WTC11 (cell line): ENCODE data around the gene NOX1. TPM values are rescaled to one million over a fixed set of nuclear protein-coding genes. Genes with fewer than 3 reads are reported as not detected.
"Not testable (repeated sequence)": the region's sequence is repeated elsewhere in the genome, so short reads cannot be mapped to it uniquely, and the experiment has no call there.

Source experiments
- ATAC-seq: fragments of 200-7000 bp; cut with Tn5 transposase; 2 replicates; pipeline ENCODE4 v1.10.0; 2021; ENCODE audit warnings: mild to moderate bottlenecking, moderate library complexity
- CTCF ChIA-PET: fragments of 300-600 bp; sonication (Branson Sonifier 250); formaldehyde crosslinking; loops from one replicate; lab custom pipeline; 2021; ENCODE audit warnings: antibody characterized with exemption; lab: Charles Lee
- POLR2A ChIA-PET: fragments of 350-600 bp; sonication (Branson Sonifier 250); formaldehyde crosslinking; loops from one replicate; lab custom pipeline; 2021; ENCODE audit warnings: antibody characterized with exemption; lab: Charles Lee
- DNase-seq: peaks from one replicate; pipeline ENCODE4 v3.0.0; 2021; ENCODE audit warnings: low spot score
- H3K27ac Mint-ChIP-seq: 2 replicates; pipeline ENCODE4 v1.8.0; 2021; ENCODE audit warnings: mixed read lengths
- H3K27me3 Mint-ChIP-seq: 2 replicates; pipeline ENCODE4 v1.8.0; 2021; ENCODE audit warnings: low read depth, mild to moderate bottlenecking, moderate library complexity, mixed read lengths
- H3K36me3 Mint-ChIP-seq: 2 replicates; pipeline ENCODE4 v1.8.0; 2021; ENCODE audit warnings: mixed read lengths
- H3K4me1 Mint-ChIP-seq: 2 replicates; pipeline ENCODE4 v1.8.0; 2022; ENCODE audit warnings: mixed read lengths
- H3K4me3 Mint-ChIP-seq: 2 replicates; pipeline ENCODE4 v1.8.0; 2021; ENCODE audit warnings: mild to moderate bottlenecking, moderate library complexity, mixed read lengths
- H3K9me3 Mint-ChIP-seq: 2 replicates; pipeline ENCODE4 v1.8.0; 2021; ENCODE audit warnings: mixed read lengths
- CREM ChIP-seq: sonication (generic); formaldehyde crosslinking; IDR thresholded peaks from 2 replicates; pipeline ENCODE4 v1.8.1; 2022; ENCODE audit warnings: mild to moderate bottlenecking, missing genetic modification reagents, moderate library complexity
- ELF4 ChIP-seq: sonication (generic); formaldehyde crosslinking; IDR thresholded peaks from 2 replicates; pipeline ENCODE4 v1.8.1; 2022; ENCODE audit warnings: low read depth, mild to moderate bottlenecking, moderate library complexity, missing genetic modification reagents
- ESRRA ChIP-seq: sonication (generic); formaldehyde crosslinking; IDR thresholded peaks from 2 replicates; pipeline ENCODE4 v1.8.1; 2022; ENCODE audit warnings: mild to moderate bottlenecking, missing genetic modification reagents, borderline replicate concordance
- GTF2I ChIP-seq: fragments of 250-450 bp; sonication (Bioruptor Pico); conservative IDR thresholded peaks from 2 replicates; pipeline ENCODE4 v1.4.0; 2021; ENCODE audit warnings: mild to moderate bottlenecking
- JUN ChIP-seq: sonication (generic); formaldehyde crosslinking; IDR thresholded peaks from 2 replicates; pipeline ENCODE4 v1.8.0; 2023; ENCODE audit warnings: mild to moderate bottlenecking, missing genetic modification reagents
- SMAD4 ChIP-seq: sonication (generic); formaldehyde crosslinking; IDR thresholded peaks from 2 replicates; pipeline ENCODE4 v1.8.0; 2022; ENCODE audit warnings: mild to moderate bottlenecking, missing genetic modification reagents
- USF2 ChIP-seq: sonication (generic); formaldehyde crosslinking; IDR thresholded peaks from 2 replicates; pipeline ENCODE4 v1.8.1; 2023; ENCODE audit warnings: mild to moderate bottlenecking, missing genetic modification reagents, moderate library complexity
- ZNF121 ChIP-seq: sonication (generic); formaldehyde crosslinking; IDR thresholded peaks from 2 replicates; pipeline ENCODE4 v1.8.0; 2023; ENCODE audit warnings: missing genetic modification reagents
- ZNF423 ChIP-seq: fragments of 250-450 bp; sonication (Bioruptor Pico); IDR thresholded peaks from 2 replicates; pipeline ENCODE4 v2.1.2; 2022; ENCODE audit warnings: mild to moderate bottlenecking, moderate library complexity
- total RNA-seq: library from RNA; stranded (reverse); gene quantifications from 3 replicates; pipeline ENCODE4 v1.2.3, GENCODE V29; 2021
- TF ChIP-seq, protein P1 (sequence below): fragments of 250-450 bp; sonication (Bioruptor Pico); IDR thresholded peaks from 2 replicates; pipeline ENCODE4 v2.1.2; 2022; ENCODE audit warnings: mild to moderate bottlenecking, moderate library complexity
- TF ChIP-seq, protein P2 (sequence below): sonication (generic); formaldehyde crosslinking; IDR thresholded peaks from 2 replicates; pipeline ENCODE4 v1.8.0; 2022; ENCODE audit warnings: missing genetic modification reagents
- TF ChIP-seq, protein P3 (sequence below): sonication (generic); formaldehyde crosslinking; IDR thresholded peaks from 2 replicates; pipeline ENCODE4 v1.8.1; 2023; ENCODE audit warnings: mild to moderate bottlenecking, missing genetic modification reagents, moderate library complexity
- TF ChIP-seq, protein P4 (sequence below): sonication (generic); formaldehyde crosslinking; conservative IDR thresholded peaks from 2 replicates; pipeline ENCODE4 v1.8.1; 2023; ENCODE audit warnings: mild to moderate bottlenecking, low read depth, missing genetic modification reagents, moderate library complexity

NOX1 gene
- total RNA-seq, 1 experiment from 2014 or later, result not detected

DNA sequence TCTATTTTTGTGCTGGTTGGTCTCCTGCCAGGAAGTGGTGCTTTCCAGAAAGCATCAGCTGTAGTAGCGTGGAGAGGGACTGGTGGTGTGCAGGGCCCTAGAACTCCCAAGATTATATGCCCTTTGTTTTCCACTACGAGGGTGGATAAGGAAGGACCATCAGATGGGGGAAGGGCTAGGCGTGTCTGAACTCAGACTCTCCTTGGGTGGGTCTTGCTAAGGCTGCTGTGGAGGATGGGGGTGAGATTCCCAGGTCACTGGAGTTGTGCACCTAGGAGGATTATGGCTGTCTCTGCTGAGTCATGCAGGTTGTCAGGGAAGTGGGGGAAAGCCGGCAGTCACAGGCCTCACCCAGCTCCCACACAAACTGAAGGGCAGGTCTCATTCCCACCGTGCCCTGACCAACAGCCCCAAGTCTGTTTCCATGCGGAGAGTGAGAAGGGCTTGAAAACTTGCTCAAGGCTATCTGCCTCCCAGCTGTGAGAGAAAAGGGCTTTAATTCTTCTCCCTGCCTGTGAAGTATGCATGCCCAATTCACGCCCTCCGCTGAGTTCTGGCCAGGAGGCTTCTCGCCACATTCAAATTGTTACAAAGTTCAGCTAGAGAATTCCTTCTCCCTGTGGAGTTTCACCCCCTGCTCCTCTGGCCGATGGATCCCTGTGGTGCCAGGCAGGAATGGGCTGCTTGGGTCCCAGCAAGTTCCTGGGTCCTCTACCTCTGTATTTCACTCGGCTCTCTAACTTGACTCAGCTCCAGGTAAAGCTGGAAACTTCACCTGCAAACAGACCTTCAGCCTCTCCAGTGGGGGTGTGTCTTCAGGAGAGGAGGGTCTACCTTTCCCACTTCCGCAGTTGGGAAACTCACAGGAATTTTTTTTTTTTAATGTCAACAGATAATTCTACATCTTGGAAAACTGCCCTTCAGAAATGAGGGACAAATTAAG is 61.7 kb downstream of the NOX1 start (continued):
- TF ChIP-seq, protein P1, sequence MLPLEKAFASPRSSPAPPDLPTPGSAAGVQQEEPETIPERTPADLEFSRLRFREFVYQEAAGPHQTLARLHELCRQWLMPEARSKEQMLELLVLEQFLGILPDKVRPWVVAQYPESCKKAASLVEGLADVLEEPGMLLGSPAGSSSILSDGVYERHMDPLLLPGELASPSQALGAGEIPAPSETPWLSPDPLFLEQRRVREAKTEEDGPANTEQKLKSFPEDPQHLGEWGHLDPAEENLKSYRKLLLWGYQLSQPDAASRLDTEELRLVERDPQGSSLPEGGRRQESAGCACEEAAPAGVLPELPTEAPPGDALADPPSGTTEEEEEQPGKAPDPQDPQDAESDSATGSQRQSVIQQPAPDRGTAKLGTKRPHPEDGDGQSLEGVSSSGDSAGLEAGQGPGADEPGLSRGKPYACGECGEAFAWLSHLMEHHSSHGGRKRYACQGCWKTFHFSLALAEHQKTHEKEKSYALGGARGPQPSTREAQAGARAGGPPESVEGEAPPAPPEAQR (CRISPR knock-in tag), result no peak
- TF ChIP-seq, protein P2, sequence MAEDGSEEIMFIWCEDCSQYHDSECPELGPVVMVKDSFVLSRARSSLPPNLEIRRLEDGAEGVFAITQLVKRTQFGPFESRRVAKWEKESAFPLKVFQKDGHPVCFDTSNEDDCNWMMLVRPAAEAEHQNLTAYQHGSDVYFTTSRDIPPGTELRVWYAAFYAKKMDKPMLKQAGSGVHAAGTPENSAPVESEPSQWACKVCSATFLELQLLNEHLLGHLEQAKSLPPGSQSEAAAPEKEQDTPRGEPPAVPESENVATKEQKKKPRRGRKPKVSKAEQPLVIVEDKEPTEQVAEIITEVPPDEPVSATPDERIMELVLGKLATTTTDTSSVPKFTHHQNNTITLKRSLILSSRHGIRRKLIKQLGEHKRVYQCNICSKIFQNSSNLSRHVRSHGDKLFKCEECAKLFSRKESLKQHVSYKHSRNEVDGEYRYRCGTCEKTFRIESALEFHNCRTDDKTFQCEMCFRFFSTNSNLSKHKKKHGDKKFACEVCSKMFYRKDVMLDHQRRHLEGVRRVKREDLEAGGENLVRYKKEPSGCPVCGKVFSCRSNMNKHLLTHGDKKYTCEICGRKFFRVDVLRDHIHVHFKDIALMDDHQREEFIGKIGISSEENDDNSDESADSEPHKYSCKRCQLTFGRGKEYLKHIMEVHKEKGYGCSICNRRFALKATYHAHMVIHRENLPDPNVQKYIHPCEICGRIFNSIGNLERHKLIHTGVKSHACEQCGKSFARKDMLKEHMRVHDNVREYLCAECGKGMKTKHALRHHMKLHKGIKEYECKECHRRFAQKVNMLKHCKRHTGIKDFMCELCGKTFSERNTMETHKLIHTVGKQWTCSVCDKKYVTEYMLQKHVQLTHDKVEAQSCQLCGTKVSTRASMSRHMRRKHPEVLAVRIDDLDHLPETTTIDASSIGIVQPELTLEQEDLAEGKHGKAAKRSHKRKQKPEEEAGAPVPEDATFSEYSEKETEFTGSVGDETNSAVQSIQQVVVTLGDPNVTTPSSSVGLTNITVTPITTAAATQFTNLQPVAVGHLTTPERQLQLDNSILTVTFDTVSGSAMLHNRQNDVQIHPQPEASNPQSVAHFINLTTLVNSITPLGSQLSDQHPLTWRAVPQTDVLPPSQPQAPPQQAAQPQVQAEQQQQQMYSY, result no peak
- TF ChIP-seq ESRRA (CRISPR knock-in tag) (no peak), SMAD4 (CRISPR knock-in tag) (no peak), ZNF423 (peak; percentile 93)
- TF ChIP-seq, protein P3, sequence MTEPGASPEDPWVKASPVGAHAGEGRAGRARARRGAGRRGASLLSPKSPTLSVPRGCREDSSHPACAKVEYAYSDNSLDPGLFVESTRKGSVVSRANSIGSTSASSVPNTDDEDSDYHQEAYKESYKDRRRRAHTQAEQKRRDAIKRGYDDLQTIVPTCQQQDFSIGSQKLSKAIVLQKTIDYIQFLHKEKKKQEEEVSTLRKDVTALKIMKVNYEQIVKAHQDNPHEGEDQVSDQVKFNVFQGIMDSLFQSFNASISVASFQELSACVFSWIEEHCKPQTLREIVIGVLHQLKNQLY (CRISPR knock-in tag), result no peak

DNA sequence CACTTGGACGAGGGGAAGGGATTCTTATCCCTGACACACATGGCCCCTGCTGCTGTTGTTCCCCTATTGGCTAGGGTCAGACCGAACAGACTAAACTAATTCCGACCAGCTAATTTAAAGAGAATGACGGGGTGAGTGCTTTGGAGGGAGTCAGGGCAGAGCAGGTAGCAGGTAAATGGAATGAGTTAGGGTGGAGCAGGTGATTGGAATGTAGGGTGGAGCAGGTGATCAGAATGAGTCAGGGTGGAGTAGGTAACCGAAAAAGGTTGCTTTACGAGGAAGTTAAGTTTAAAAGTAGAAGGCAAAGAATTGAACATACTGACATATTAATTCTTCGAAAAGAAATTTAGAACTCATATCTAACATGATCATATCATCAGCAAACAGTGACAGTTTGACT is 65.9 kb downstream of the NOX1 start:
- Mint-ChIP-seq H3K4me1 (peaks cover 23% of the 10 kb centered on the region), H3K27me3 (peaks cover 12% of the 10 kb centered on the region)
- POLR2A ChIA-PET, H3K36me3 Mint-ChIP-seq, ATAC-seq, CTCF ChIA-PET, H3K4me3 Mint-ChIP-seq, H3K9me3 Mint-ChIP-seq, H3K27ac Mint-ChIP-seq, DNase-seq: not testable (repeated sequence)

DNA sequence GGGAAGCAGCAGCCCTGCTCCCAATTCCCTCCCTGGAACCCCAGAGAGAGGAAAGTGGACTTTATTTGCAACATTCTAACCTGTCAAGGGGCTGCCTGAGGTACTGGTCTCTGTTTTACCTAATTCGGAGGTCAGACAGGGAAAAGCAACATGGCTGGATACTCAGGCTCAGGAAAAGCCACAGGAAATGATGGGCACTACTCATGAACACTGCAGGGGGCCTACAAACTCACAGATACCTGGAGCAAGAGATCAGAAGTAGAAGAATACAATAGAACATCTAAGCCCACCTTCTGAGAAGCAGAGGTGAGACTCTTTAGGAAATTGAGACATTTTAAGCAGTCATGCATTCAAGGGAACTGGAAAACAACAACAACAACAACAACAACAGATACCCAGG is 69.4 kb downstream of the NOX1 start:
- Mint-ChIP-seq H3K27ac (no peak overlapping the region), H3K36me3 (0 out of 2 replicates have a peak, but pooled peaks cover 2% of the 10 kb centered on the region), H3K4me3 (no peak overlapping the region), H3K4me1 (peaks cover 8% of the 10 kb centered on the region), H3K27me3 (peaks cover 3% of the 10 kb centered on the region), H3K9me3 (peaks cover 5% of the 10 kb centered on the region)
- POLR2A ChIA-PET, result no interaction called here
- DNase-seq (no peak), ATAC-seq (peak; percentile 47; the same call in 1 of the 2 replicates)
- no peak for TF ChIP-seq ESRRA (CRISPR knock-in tag)
- no peak for TF ChIP-seq CREM (CRISPR knock-in tag)
- no peak for TF ChIP-seq GTF2I (CRISPR knock-in tag)
- TF ChIP-seq USF2, result no peak
- no peak for TF ChIP-seq JUN (CRISPR knock-in tag)
- no peak for TF ChIP-seq ZNF121
- TF ChIP-seq, protein P4, sequence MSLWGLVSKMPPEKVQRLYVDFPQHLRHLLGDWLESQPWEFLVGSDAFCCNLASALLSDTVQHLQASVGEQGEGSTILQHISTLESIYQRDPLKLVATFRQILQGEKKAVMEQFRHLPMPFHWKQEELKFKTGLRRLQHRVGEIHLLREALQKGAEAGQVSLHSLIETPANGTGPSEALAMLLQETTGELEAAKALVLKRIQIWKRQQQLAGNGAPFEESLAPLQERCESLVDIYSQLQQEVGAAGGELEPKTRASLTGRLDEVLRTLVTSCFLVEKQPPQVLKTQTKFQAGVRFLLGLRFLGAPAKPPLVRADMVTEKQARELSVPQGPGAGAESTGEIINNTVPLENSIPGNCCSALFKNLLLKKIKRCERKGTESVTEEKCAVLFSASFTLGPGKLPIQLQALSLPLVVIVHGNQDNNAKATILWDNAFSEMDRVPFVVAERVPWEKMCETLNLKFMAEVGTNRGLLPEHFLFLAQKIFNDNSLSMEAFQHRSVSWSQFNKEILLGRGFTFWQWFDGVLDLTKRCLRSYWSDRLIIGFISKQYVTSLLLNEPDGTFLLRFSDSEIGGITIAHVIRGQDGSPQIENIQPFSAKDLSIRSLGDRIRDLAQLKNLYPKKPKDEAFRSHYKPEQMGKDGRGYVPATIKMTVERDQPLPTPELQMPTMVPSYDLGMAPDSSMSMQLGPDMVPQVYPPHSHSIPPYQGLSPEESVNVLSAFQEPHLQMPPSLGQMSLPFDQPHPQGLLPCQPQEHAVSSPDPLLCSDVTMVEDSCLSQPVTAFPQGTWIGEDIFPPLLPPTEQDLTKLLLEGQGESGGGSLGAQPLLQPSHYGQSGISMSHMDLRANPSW (CRISPR knock-in tag), result no peak
- no peak for TF ChIP-seq ELF4 (CRISPR knock-in tag)
- TF ChIP-seq, protein P2, result no peak
- no peak for TF ChIP-seq ZNF423
- TF ChIP-seq, all 79 proteins: peak for 0
- CTCF ChIA-PET, result no interaction called here
